GM06990 (cell line): ENCODE measurements around the gene PRRX1.

ENCODE experiments used
- DNase-seq: peaks from one replicate; pipeline ENCODE4 v3.0.0-alpha.2; 2011; ENCODE audit not compliant: insufficient read length; ENCODE audit errors: extremely low read depth
- H3K27me3 ChIP-seq: replicated peaks from 2 replicates; pipeline ENCODE4 v1.6.0; 2011; ENCODE audit warnings: low read length; ENCODE audit not compliant: control insufficient read depth, insufficient read depth
- H3K36me3 ChIP-seq: 2 replicates; pipeline ENCODE4 v1.5.1; 2011; ENCODE audit warnings: low read length; ENCODE audit not compliant: control insufficient read depth, insufficient read depth
- H3K4me3 ChIP-seq: replicated peaks from 2 replicates; pipeline ENCODE4 v1.5.1; 2011; ENCODE audit warnings: low read depth, mild to moderate bottlenecking, control low read depth, low read length
- TF ChIP-seq, protein P1 (sequence below): IDR thresholded peaks from 2 replicates; pipeline ENCODE4 v1.5.1; 2011; ENCODE audit warnings: low read length, control low read depth, mild to moderate bottlenecking, inconsistent platforms; ENCODE audit not compliant: insufficient read depth, poor library complexity, severe bottlenecking

The PRRX1 gene

DNA sequence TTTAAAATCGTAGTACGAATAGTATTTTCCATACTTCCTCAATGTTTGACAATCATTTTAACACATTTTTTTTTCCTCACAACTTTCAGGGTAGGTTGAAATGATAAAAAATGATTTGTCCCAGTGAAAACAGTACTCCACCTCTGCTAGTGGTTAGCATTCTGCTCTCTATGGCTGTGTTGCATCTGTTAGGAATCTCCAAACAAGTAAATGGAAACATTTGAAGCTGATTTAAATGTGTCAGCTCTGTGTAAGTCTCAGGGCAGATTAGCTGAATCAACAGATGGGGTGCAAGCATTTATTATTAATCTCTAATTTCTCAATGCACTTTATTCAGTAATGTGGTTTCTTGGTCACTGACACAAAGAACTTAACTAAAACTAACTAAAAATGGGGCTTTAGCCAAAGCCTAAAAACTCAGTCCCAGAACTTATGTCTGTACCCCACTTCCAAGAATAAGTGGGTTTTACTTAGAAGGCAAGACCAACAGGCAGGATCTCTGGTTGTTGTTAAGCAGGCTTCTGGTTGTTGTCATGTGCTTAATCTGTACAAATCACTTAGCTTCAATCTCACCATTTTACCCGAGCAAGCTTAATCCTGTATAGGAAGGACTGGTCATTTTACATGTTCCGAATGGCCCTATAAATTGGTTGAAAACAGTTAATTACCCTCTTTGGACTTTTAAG lies 67.8 kb downstream of the PRRX1 start:
- no peaks in the 10 kb centered on the region for H3K36me3 ChIP-seq
- TF ChIP-seq, protein P1, sequence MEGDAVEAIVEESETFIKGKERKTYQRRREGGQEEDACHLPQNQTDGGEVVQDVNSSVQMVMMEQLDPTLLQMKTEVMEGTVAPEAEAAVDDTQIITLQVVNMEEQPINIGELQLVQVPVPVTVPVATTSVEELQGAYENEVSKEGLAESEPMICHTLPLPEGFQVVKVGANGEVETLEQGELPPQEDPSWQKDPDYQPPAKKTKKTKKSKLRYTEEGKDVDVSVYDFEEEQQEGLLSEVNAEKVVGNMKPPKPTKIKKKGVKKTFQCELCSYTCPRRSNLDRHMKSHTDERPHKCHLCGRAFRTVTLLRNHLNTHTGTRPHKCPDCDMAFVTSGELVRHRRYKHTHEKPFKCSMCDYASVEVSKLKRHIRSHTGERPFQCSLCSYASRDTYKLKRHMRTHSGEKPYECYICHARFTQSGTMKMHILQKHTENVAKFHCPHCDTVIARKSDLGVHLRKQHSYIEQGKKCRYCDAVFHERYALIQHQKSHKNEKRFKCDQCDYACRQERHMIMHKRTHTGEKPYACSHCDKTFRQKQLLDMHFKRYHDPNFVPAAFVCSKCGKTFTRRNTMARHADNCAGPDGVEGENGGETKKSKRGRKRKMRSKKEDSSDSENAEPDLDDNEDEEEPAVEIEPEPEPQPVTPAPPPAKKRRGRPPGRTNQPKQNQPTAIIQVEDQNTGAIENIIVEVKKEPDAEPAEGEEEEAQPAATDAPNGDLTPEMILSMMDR, result no peak
- no peak for DNase-seq

DNA sequence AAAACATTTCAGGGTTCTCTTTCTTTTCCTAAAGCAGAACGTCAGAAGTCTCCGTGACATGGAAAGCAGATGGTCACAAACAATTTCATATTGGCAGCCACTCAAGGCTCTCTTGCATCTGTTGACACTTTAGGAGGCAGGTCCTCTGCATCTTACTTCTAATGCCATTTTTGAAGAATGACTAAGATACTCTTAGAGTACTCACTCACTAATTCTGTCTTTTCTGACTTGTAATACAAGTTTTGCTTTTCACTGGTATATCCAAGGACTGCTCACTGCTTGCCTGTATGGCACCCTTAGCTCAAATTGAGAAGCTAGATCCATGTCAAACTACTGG lies 68.3 kb downstream of the PRRX1 start:
- Histone ChIP-seq H3K4me3 (no peak overlapping the region), H3K36me3 (no peaks in the 10 kb centered on the region), H3K27me3 (no peaks in the 10 kb centered on the region)
- no peak for DNase-seq
- TF ChIP-seq, protein P1, result no peak

More for the DNA sequence above, 67.8 kb downstream of the PRRX1 start:
- H3K27me3 ChIP-seq, result no peaks in the 10 kb centered on the region
- no peak overlapping the region for H3K4me3 ChIP-seq

DNA sequence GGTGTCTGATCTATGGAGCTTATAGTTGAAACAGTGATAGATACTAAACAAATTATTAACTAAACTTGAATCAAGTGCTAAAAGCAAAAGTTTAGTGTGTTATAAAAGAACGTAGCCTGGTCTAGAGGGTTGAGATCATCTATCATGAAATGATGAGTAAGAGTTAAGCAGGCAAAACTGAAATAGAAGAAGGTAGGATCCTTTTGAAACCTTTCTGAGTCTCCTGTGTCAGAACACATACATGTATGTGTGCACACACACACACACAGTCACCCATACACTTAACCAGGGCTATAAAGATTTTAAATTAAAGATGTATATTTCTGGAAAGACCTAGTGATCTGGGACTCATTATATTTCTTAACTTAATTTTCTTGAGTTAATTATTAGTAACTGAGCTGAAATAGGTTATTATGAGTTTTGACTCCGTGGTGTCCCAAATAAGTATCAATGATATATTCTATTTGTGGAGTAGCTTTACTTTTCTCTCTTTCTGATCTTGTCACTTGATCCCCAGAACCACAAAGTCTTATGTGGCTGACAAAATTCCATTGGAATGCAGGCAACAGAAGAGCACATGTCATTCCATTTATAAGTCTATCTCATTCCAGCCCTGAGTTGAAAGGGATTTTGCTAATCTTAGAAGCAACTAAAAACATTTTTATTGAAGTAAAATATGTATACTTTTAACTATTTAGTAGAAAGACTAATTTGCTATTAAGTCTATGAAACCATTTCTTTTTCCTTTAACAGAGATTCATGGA lies 70.7 kb downstream of the PRRX1 start:
- H3K36me3 ChIP-seq, result no peaks in the 10 kb centered on the region
- TF ChIP-seq, protein P1, result no peak
- DNase-seq, result no peak
- H3K4me3 ChIP-seq, result no peak overlapping the region
- no peaks in the 10 kb centered on the region for H3K27me3 ChIP-seq

DNA sequence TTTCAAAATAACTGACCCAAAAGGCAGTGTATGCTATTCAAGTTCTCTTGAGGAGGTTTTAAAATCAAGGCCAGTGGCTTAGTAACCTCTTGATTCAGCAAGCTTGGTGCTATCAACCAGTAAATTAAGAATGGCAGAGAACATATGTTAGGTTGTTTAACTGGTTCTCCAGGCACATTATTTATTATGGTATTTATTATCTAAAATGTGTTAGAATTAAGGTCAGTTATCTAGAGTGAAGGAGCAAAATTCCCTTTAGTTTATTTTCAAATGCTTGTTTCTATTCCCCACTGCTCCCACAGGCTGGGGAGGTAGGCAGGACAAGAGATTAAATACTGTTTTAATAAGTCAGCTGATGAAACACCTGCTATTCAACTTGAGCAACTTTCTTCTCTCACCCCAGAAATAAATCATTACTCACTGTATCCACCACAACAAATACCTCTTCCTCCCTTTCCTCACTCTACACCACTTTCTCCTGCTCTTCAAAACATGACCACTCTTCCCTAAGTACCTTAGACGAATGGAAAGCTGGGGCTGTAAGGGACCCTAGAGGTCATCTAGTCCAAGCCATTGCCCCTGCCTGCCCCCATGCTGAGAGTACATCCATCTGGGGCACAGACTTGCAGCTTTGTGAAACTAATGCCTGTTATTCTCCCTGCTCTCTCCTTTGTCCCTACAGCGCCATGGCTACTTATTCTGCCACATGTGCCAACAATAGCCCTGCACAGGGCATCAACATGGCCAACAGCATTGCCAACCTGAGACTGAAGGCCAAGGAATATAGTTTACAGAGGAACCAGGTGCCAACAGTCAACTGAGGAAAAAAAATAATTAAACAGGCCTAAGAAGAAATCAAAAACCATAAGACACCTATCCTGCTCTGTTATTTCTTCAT lies 71.7 kb downstream of the PRRX1 start:
- TF ChIP-seq, protein P1, result no peak
- no peaks in the 10 kb centered on the region for H3K27me3 ChIP-seq
- no peak for DNase-seq
- no peak overlapping the region for H3K4me3 ChIP-seq
- H3K36me3 ChIP-seq, result no peaks in the 10 kb centered on the region

DNA sequence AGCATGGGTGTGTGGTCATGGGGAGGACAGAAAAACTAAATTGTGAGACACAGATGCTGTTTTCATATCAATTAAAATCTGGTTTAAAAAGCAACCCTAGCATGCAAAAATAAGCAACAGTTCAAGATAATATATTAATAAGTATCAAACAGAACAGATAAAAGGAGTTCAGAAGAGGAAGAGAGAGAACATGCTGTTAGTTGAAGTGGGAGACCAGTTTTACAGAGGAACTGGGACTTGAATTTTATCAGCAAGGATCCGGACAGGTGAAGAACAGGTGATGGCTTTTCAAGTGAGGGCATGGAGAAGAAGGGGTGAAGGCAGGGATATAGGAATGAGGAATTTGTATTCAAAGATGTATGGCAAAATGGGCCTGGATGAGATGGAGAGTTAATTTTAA lies 75.9 kb downstream of the PRRX1 start:
- no peak for DNase-seq

More for the DNA sequence above, 75.9 kb downstream of the PRRX1 start:
- Histone ChIP-seq H3K27me3 (no peaks in the 10 kb centered on the region), H3K4me3 (no peak overlapping the region), H3K36me3 (no peaks in the 10 kb centered on the region)
- TF ChIP-seq, protein P1, result no peak
